Fibroblast of the aortic adventitia (primary cell): Measurements from ENCODE around the gene IMMP1L. TPM values are rescaled to one million over a fixed set of nuclear protein-coding genes. Genes with fewer than 3 reads are reported as not detected.

Experiments
- DNase-seq: peaks from one replicate; pipeline ENCODE4 v3.0.0-alpha.2; 2010; ENCODE audit warnings: low read depth
- H3K4me3 ChIP-seq: 2 replicates; pipeline ENCODE4 v1.5.1; 2011; ENCODE audit warnings: low read depth, mild to moderate bottlenecking, control low read depth, low read length, moderate library complexity
- CTCF ChIP-seq: IDR thresholded peaks from 2 replicates; pipeline ENCODE4 v1.5.1; 2011; ENCODE audit warnings: mild to moderate bottlenecking, low read length, control low read depth, inconsistent platforms; ENCODE audit not compliant: insufficient read depth
- total RNA-seq: library from RNA; depleted of rRNA; stranded (reverse); fragments of >200 nt; gene quantifications from 2 replicates; pipeline ENCODE4 v1.2.3, GENCODE V29; 2012; ENCODE audit warnings: low replicate concordance

IMMP1L gene
- total RNA-seq, 1 donor, result 13.5 TPM

- no peak overlapping the region for H3K4me3 ChIP-seq
- no peak for DNase-seq
- TF ChIP-seq CTCF, result no peak
Observed at GRCh38 chr11:31479066-31479465, 30.4 kb downstream of the IMMP1L start.

GRCh38 chr11:31478223-31478590, 31.2 kb downstream of the IMMP1L start:
- no peak for DNase-seq
- H3K4me3 ChIP-seq, result no peak overlapping the region
- no peak for TF ChIP-seq CTCF

GRCh38 chr11:31477528-31478222, 31.7 kb downstream of the IMMP1L start:
- TF ChIP-seq CTCF, result no peak
- DNase-seq, result no peak
- no peak overlapping the region for H3K4me3 ChIP-seq

GRCh38 chr11:31474083-31474482, 35.3 kb downstream of the IMMP1L start:
- no peak overlapping the region for H3K4me3 ChIP-seq
- TF ChIP-seq CTCF, result no peak
- DNase-seq, result no peak

GRCh38 chr11:31464436-31464835, 45.0 kb downstream of the IMMP1L start:
- no peak for DNase-seq
- TF ChIP-seq CTCF, result no peak
- no peak overlapping the region for H3K4me3 ChIP-seq

GRCh38 chr11:31455177-31455576, 54.2 kb downstream of the IMMP1L start:
- TF ChIP-seq CTCF, result no peak
- H3K4me3 ChIP-seq, result no peak overlapping the region
- DNase-seq, result no peak

- TF ChIP-seq CTCF, result no peak
- no peak for DNase-seq
- H3K4me3 ChIP-seq, result no peak overlapping the region
Observed at GRCh38 chr11:31450841-31451240, 58.6 kb downstream of the IMMP1L start.
